Activated CD8-positive, alpha-beta memory T cell treated with anti-CD3 and anti-CD28 coated beads for 4 hours (primary cell): ENCODE measurements around the gene B3GALNT2.
A peak's percentile ranks its signal among the peaks of the same experiment; 100 is the strongest.

ENCODE experiments used
- DNase-seq, 2 donors: peaks; one replicate each; pipeline ENCODE4 v3.0.0-alpha.2; 2020; ENCODE audit warnings: low read depth in 2 of 2

The B3GALNT2 gene

DNA sequence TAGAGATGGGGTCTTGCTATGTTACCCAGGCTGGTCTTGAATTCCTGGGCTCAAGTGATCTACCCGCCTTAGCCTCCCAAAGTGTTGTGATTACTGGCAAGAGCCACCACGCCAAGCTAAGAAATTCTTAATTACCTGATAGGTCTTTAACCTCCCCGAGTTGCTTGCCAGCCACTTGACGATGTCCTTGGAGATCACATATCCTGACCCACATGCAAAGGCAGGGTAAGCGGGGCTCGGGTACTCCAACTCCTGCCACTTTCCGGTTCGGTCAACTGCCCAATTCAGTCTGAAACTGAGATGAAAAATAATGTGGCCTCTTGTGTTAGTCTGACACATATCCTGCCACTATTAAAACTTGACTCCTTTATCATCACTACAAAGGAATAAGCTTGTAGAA lies 50.2 kb downstream of the B3GALNT2 start:
- DNase-seq: no peak

DNA sequence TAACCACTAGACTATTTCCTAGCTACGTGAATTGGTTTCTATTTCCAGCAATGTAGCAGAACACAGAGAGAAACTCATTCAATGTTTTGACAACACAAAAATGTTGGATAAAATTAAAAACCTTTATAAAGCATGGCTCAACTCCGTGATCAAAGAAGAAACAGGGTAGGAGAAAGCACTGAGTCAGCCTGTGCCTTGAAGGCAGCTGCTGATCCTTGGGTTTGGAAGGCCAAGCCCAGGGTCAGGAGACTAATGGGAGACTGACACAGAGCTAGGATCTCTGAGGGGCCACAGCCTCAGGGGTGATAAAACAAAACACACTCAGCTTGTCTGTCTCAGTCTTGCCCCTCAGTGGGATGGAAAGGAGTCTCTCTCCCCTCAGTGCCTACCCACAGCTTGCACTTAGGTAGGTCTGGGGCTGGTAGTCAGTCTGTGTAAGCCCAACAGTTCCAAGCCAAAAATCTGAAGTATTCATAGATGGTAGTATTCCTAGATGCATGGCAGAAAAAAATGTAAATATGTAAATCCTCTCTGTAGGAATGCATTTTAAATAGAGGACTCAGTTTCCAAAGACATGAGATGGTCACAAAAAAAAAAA lies 53.3 kb downstream of the B3GALNT2 start:
- no peak for DNase-seq

GRCh38 chr1:235450433-235450832 lies 53.8 kb downstream of the B3GALNT2 start:
- no peak for DNase-seq

DNA sequence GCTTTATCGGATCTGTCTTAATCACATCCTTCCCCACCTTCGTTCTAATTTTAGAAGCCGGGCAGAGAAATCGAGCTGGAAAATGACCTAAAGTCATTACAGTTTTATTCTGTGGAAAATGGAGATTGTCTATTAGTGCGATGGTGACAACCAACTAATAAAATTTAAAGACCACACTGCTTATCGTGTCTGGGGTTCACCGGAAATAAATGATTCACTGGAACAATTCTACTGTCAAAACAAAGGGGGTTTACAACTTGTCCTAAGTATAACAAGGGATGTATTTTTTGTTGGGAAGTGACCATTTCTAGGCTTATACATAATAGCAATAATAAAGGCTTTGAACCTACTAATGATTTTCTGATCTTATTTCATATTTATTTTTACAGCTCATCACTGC lies 55.6 kb downstream of the B3GALNT2 start:
- DNase-seq: no peak

GRCh38 chr1:235442788-235443429 lies 61.3 kb downstream of the B3GALNT2 start:
- DNase-seq: no peak

DNA sequence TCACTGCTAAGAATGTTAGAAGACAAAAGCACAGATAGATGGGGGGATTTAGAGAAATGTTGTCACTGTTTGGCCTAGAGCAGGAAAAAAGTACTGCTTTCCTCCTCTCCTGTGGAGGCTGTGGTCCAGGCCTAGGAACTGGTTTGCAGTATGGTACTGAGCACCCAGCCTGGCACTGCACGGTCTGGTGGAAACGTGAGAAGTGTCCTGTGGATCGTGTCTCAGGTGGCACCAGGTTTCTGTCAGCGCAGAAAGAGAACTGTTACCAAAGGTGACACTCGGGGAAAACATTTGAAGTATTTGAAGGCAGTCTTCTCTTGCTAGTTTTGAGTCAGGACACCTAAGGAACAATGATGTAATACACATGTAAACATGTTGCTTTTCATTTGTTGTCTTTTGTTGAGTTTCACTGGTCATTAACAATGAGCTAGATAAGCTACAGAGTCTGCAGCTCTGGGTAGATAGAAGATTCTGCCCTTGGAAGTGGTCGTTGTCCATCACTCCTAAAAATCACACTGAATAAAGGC lies 63.0 kb downstream of the B3GALNT2 start:
- no peak for DNase-seq

- DNase-seq: no peak
Observed at GRCh38 chr1:235434001-235434400, 70.3 kb downstream of the B3GALNT2 start.

DNA sequence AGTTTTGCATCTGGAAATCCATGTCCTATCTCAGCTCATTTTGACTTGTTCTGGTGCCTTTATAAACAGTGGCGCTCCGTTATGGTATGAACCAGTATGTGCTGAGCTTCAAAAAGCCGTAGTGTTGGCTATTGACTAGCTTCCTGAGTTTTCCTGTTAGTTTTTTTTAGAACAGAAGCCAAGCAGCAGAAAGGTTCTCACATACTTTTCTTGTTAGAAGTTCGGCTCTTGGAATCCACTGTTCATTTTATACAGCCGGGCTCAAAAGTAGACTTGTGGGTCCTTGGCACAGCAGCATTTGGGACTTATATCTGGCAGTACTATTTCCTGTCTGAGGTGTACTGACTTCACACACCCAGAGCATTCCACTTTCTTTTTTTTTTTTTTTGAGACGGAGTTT lies 73.3 kb downstream of the B3GALNT2 start:
- DNase-seq: no peak

- no peak for DNase-seq
Observed at GRCh38 chr1:235429143-235429542, 75.1 kb downstream of the B3GALNT2 start.

- no peak for DNase-seq
Observed at GRCh38 chr1:235427447-235427846, 76.8 kb downstream of the B3GALNT2 start.

- no peak for DNase-seq
Observed at GRCh38 chr1:235426680-235427079, 77.6 kb downstream of the B3GALNT2 start.

GRCh38 chr1:235426143-235426542 lies 78.1 kb downstream of the B3GALNT2 start:
- no peak for DNase-seq

DNA sequence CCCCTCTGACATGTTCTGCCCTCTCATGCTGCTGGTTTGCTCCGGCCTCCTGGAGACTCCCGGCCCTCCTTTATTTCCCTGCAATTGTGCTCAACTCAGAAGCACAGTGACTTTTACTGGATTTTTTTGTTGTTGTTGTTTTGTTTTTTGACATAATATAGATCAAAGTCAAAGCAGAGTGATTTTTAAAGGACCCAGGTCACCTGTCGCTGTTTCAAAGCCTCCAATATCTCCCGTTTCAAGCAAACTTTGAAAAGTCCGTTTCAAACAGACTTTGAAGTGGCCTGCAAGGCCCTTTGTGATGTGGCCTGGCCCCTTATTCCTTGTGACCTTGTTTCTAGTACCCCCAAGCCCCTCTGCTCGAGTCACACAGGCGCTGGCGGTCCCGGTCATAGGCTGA lies 78.9 kb downstream of the B3GALNT2 start:
- no peak for DNase-seq

- no peak for DNase-seq
Observed at GRCh38 chr1:235424092-235424491, 80.2 kb downstream of the B3GALNT2 start.

GRCh38 chr1:235423214-235423652 lies 81.0 kb downstream of the B3GALNT2 start:
- DNase-seq: peak in 1 of 2 donors; percentile 6

DNA sequence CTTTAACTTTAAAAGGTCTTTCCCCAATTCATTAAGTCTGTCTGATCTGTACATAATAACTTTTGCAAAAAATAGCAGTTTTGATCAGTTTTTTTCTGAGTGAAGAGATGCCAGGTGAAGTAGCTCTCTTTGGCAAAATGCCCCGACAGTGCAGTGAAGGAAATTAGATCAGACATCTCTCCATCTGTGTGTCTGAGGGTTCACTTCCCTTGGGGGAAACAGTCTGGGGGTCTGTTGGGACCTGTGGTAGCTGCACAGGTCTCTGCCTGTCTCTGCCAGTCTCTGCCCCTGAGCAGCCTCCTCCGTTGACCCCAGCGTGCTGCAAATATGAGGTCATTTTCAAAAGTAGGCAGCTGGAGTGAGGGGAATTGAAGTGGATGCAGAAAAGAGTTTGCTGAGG lies 82.5 kb downstream of the B3GALNT2 start:
- no peak for DNase-seq

DNA sequence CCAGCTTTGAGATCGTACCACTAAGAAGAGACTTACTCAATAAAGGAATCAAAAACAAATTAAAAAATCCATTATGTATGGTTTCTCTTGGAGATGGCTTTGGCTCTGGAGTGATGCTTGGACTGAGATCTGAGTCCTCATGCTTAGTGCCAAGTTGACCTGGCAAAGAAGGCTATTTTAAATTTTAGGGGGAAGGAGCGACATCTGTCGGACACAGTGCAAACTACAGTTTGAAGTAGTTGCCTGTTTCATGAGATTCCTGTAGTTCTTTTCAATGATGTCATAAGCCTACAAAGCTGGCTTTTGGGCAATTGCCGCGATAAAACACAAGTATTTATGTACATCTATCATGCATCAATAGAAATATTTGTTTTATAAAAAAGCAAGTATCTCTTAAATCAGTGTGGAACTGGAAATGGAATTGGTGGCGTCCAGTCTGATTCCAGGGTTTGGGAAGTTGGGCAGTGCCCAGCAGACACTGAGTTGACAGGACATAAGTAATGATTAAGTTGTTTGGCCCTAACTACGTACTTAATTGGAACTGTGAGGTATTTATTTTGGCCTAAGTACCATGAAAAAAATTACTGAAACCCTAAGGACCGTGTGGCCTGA lies 87.1 kb downstream of the B3GALNT2 start:
- DNase-seq: peak; percentile 21 to 33

DNA sequence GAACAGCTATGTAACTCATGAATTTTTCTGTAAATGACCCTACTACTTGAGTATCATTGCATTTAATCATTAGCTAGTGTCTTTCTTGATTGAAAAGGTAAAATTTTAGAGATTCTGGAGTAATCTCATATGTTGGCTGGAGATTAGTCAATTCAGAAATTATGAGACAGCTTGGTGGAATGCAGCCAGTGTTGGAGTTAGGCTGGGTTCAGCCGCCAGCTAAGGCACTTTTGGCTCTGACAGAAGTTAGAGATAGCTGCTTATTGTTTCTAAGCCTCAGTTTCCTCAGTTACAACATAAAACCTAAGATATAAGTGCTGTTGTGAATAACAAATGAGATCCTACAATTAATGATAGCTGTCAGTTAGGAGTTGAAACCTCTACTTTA lies 87.6 kb downstream of the B3GALNT2 start:
- no peak for DNase-seq

DNA sequence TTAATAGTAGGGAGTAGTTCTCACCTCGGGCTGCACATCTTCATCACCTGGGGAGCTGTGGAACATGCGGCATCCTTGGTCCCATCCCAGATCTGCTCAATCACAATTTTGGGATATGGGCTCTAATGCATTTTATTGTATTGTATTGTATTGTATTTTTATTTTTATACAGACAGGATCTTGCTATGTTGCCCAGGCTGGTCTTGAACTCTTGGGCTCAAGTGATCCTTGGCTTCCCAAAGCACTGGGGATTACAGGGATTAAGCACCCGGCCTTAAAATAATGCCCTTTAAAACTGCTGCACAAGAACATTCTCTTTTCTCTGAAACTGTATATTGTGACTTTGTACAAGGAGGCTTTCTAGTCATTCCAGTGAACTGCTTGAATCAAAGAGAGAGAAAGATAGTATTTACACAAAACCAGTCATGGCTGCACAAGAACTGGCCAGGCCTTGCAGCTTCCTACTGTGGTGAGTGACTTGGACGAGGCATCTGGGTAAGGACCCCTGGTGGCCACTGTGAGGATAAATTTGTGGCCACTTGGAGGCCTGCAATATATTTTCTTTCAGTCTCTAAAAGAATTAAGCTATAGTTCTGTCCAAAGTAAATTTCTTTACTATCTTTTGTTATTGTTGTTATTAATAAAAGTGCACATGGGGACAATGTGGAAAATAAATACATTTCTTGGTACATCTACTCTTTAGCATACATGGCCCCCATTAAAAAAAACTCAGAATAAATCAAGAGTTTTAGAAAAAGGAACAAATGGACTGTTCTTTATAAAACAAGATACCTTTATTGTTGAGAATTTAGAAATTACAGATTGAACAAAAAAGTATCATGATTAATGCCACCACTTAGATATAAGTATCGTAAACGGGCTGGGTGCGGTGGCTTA lies 89.0 kb downstream of the B3GALNT2 start:
- DNase-seq: peak; percentile 20 to 35

DNA sequence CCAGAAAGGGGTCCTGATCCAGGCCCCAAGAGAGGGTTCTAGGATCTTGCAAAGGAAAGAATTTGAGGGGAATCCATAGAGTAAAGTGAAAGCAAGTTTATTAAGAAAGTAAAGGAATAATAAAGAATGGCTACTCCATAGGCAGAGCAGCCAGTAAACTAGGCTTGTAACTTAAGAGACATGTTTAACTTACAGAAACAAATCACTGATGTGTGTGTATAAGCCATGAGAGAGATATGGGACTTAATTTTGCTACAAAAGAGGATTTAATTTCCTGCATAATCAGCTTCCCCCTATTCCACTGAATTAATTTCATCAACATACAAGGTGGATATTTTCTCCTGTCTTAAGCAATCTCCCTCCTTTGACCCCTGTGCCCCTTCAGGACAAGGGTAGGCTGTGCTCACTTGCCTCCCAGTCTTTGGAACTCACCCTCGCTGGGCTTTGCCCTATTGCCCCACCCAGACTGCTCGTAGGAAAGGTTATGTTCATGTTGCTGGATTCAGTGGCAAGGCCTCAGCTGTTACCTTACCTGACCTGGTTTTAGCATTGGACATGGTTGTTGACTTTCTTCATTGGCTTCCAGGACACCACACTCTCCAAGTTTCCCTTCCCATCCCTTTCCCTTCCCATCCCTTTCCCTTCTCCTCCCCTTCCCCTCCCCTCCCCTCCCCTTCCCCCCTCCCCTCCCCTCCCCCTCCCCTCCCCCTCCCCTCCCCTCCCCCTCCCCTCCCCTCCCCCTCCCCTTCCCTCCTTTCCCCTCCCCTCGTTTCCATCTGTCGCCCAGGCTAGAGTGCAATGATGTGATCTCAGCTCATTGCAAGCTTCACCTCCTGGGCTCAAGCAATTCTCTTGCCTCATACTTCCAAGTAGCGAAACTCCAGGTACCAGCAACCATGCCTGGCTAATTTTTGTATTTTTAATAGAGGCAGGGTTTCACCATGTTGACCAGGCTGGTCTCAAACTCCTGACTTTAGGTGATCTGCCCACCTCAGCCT lies 92.5 kb downstream of the B3GALNT2 start:
- no peak for DNase-seq

GRCh38 chr1:235410467-235410866 lies 93.8 kb downstream of the B3GALNT2 start:
- no peak for DNase-seq
